Measurements from ENCODE around the gene SLC22A14. TPM values are rescaled to one million over a fixed set of nuclear protein-coding genes. Genes with fewer than 3 reads are reported as not detected.

SLC22A14 gene
- total and polyA plus RNA-seq, 5 experiments from 2014 or later: 0.22 TPM; not detected in 4

DNA sequence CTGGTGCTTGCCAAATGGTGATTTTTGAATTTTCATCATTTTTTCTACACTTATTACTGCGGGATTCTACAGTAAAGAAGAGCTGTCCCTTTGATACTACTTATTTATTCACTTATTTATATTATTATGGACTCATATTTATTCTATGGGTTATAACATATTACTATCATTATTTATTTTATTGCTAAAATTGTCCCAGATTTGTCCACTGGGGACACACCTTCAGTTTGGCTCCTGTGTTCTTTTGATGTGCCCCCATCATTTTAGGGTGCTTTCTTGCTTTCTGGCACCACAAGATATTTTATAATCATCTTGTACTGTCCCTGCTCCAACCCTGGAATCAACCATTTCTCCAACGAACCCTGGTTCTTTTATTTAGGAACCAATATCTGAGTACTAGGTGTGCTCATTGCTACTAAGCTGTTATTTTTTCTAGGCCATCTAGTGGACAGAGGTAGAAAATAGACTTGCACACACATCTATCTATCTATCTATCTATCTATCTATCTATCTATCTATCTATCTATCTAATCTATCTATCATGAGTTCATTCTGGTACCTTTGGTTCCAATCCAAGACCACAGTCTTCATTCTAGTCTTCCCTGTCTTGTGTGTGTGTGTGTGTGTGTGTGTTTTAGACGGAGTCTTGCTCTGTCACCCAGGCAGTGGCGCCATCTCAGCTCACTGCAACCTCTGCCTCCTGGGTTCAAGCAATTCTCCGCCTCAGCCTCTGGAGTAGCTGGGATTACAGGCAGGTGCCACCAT is 16.0 kb downstream of the SLC22A14 start:
- peaks cover 0 to 9% (median 3%) of the 10 kb centered on the region in 5 donors for H3K27me3 Mint-ChIP-seq
- DNase-seq (peak in 1 of 10 donors; percentile 3), ATAC-seq (no peak)
- H3K4me3 Mint-ChIP-seq: no peak overlapping the region
- H3K36me3 Mint-ChIP-seq: no peaks in the 10 kb centered on the region
- peaks cover 0 to 1% (median 0%) of the 10 kb centered on the region in 4 donors for H3K4me1 Mint-ChIP-seq
- no peak overlapping the region for H3K27ac Mint-ChIP-seq
- H3K9me3 Mint-ChIP-seq: no peaks in the 10 kb centered on the region
- POLR2A ChIA-PET: no interaction called here

DNA sequence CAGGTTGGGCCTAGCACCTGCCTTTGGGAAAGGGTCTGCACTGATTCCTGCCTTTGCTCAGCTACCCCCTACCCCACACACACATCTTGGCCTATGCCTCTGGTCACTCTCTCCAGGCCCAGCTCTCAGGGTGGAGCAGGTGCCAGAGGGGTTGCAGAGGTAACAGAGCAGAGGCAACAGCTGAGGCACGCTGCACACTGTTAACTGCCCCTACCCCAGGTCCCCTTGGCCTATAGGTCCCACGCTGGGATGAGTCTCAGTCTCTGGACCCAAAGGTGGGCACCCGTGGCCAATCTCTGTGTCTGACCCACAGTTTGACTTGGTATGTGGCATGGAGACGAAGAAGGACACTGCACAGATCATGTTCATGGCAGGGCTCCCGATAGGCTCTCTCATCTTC is 24.8 kb downstream of the SLC22A14 start:
- Mint-ChIP-seq H3K4me3 (no peak overlapping the region), H3K27ac (no peak overlapping the region), H3K4me1 (no peaks in the 10 kb centered on the region), H3K36me3 (peaks cover 0 to 10% (median 6%) of the 10 kb centered on the region in 3 donors), H3K27me3 (peaks cover 0 to 9% (median 4%) of the 10 kb centered on the region in 5 donors), H3K9me3 (peaks cover 0 to 11% (median 4%) of the 10 kb centered on the region in 9 donors)
- DNase-seq (no peak), ATAC-seq (no peak)
- POLR2A ChIA-PET: no interaction called here

DNA sequence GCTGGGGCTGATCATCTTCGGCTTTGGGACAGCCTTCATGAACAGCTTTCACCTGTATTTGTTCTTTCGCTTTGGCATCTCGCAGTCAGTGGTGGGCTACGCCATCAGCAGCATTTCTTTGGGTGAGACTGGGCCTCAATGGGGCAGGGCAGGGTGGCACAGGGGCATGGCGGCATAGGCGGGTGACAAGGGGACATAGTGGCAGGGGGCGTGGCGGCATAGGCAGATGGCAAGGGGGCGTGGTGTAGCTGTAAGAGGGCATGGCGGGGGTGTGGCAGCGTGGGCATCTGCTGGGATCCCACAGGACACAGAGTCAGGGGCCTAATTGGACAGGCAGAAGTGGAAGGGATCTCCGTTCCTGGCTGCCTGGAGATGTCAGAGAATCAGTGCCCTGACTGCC is 25.5 kb downstream of the SLC22A14 start:
- POLR2A ChIA-PET: no interaction called here
- H3K36me3 Mint-ChIP-seq: peaks cover 0 to 10% (median 6%) of the 10 kb centered on the region in 3 donors
- peaks cover 0 to 12% (median 4%) of the 10 kb centered on the region in 5 donors for H3K27me3 Mint-ChIP-seq
- H3K4me1 Mint-ChIP-seq: no peaks in the 10 kb centered on the region
- no peak for ATAC-seq
- peak overlapping the region in 1 of 10 donors; percentile 6 for H3K27ac Mint-ChIP-seq
- peaks cover 0 to 11% (median 4%) of the 10 kb centered on the region in 9 donors for H3K9me3 Mint-ChIP-seq
- DNase-seq: no peak
- H3K4me3 Mint-ChIP-seq: no peak overlapping the region

DNA sequence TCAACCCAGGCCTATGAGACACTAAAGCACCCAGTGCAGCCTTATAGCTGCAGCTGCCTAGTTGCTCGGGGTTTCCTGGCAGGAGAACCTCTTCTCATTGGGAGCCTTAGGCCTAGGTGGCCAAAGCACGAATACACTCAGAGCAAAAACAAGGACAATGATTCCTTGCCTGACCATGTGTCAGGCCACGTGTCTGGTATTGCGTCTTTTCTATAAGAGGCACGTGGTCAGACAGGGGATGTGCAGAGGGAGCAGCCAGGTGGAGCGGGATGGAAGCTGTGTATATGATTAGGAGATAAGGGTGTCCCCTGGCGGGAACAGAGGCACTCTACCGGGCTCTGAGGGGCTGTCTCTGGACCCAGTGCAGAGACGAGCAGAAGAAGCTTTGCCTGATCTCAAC is 26.4 kb downstream of the SLC22A14 start:
- H3K27me3 Mint-ChIP-seq: peaks cover 0 to 14% (median 4%) of the 10 kb centered on the region in 5 donors
- no peak for ATAC-seq
- H3K4me3 Mint-ChIP-seq: no peak overlapping the region
- H3K4me1 Mint-ChIP-seq: no peaks in the 10 kb centered on the region
- peaks cover 0 to 10% (median 4%) of the 10 kb centered on the region in 9 donors for H3K9me3 Mint-ChIP-seq
- peaks cover 0 to 10% (median 6%) of the 10 kb centered on the region in 3 donors for H3K36me3 Mint-ChIP-seq
- no peak for DNase-seq
- H3K27ac Mint-ChIP-seq: peak overlapping the region in 1 of 10 donors; percentile 66
- POLR2A ChIA-PET: no interaction called here

DNA sequence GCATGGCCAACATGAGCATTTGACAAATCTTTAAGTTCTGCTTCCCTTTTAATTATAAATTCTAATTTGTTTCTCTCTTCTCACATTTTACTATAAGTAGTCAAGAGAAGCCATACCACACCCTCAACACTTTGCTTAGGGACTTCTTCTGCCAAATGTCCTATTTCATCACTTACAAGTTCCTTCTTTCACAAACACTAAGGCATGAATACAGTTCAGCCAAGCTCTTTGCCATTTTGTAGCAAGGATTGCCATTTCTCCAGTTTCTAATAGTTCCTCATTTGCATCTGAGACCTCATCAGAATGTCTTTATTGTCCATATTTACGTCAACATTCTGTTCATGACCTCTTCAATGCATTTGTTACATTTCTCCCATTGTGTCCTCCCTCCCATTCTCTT is 29.4 kb downstream of the SLC22A14 start:
- Mint-ChIP-seq H3K27ac (no peak overlapping the region), H3K36me3 (no peaks in the 10 kb centered on the region), H3K27me3 (peaks cover 0 to 14% (median 2%) of the 10 kb centered on the region in 5 donors), H3K9me3 (no peaks in the 10 kb centered on the region), H3K4me3 (no peak overlapping the region), H3K4me1 (no peaks in the 10 kb centered on the region)
- DNase-seq: no peak
- POLR2A ChIA-PET: no interaction called here
- no peak for ATAC-seq

DNA sequence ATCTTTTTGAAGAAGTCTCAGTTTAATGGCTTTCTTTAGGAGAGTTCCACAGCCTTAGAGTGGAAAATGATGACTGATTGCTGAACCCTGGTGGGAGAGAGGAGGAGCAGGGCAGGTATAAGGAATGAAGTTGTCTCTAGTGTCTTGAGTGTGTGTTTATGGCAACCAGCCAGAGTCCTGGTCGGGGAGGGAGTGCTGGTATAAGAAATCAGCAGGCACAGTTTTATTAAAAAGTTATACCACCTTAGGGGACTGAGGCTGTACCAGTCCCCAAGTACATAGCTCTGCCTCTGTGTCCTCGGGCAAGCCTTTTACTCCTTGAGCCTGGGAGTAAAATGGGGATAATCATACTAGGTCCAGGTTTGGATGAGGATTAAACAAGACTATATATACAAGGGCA is 29.8 kb downstream of the SLC22A14 start:
- Mint-ChIP-seq H3K27me3 (peaks cover 0 to 14% (median 2%) of the 10 kb centered on the region in 5 donors), H3K27ac (no peak overlapping the region), H3K4me3 (no peak overlapping the region), H3K36me3 (no peaks in the 10 kb centered on the region), H3K9me3 (no peaks in the 10 kb centered on the region), H3K4me1 (no peaks in the 10 kb centered on the region)
- DNase-seq (no peak), ATAC-seq (no peak)
- POLR2A ChIA-PET: no interaction called here

DNA sequence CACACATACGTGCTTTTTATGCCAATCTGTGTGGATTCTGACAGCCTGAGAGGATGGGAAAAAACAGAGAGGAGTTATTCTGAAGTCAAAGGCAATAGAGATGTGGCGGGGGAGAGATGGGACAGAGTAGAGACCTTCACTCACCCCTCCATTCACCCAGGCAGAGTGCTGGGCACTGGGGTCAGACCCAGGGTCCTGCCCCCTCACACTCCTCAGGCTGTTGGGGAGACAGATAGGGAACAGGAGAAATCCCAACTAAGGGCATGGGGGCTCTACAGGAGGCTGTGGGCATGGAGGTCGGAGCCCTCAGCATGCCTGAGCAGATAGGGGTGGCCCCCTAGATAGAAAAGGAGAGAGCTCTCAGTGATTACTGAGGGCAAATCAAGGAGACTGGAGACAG is 30.3 kb downstream of the SLC22A14 start:
- H3K27me3 Mint-ChIP-seq: peaks cover 0 to 14% (median 2%) of the 10 kb centered on the region in 5 donors
- peak overlapping the region in 1 of 10 donors; percentile 11 for H3K27ac Mint-ChIP-seq
- H3K4me1 Mint-ChIP-seq: no peaks in the 10 kb centered on the region
- ATAC-seq: no peak
- no peak overlapping the region for H3K4me3 Mint-ChIP-seq
- no peak for DNase-seq
- POLR2A ChIA-PET: no interaction called here
- H3K9me3 Mint-ChIP-seq: no peaks in the 10 kb centered on the region
- no peaks in the 10 kb centered on the region for H3K36me3 Mint-ChIP-seq

DNA sequence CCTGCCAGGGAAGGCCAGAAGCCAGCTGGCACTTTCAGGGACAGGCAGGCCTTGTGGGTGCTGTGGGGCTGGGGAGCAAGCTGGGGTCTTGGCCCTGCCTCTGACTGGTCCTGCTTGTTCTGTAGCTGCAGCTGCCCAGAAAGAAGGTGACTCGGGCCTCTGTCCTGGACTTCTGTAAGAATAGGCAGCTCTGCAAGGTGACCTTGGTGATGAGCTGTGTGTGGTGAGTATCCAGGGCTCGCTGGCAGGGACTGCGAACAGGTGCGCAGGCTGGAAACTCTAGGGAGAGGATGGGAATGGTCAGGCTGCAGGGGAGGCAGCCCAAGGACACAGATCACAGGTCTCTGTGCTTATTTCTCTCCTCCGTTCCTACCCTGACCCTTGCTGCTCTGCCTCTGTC is 31.2 kb downstream of the SLC22A14 start:
- POLR2A ChIA-PET: no interaction called here
- Mint-ChIP-seq H3K36me3 (no peaks in the 10 kb centered on the region), H3K4me3 (no peak overlapping the region), H3K9me3 (no peaks in the 10 kb centered on the region), H3K27me3 (peaks cover 0 to 14% (median 0%) of the 10 kb centered on the region in 5 donors), H3K4me1 (no peaks in the 10 kb centered on the region), H3K27ac (no peak overlapping the region)
- DNase-seq (no peak), ATAC-seq (no peak)

DNA sequence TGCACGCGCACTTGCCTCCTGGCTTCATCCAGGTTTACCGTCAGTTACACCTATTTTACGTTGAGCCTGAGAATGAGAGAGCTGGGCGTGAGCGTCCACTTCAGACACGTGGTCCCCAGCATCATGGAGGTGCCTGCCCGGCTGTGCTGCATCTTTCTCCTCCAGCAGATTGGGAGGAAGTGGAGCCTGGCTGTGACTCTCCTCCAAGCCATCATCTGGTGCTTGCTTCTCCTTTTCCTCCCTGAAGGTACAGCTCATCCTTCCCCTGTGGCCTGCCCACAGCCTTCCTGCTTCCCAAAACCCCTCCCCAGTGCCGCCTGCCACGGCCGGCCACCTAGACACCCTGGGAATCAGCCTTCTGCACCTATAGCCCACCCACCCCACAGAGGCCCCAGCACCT is 31.6 kb downstream of the SLC22A14 start:
- DNase-seq (no peak), ATAC-seq (no peak)
- no peak overlapping the region for H3K4me3 Mint-ChIP-seq
- H3K36me3 Mint-ChIP-seq: no peaks in the 10 kb centered on the region
- POLR2A ChIA-PET: interaction anchor here (0.6 kb wide), 1 partner anchor 18 kb away, joined by 6 read pairs; no protein-coding TSS in a partner anchor
- H3K4me1 Mint-ChIP-seq: no peaks in the 10 kb centered on the region
- H3K27ac Mint-ChIP-seq: no peak overlapping the region
- H3K9me3 Mint-ChIP-seq: no peaks in the 10 kb centered on the region
- H3K27me3 Mint-ChIP-seq: peaks cover 0 to 11% (median 0%) of the 10 kb centered on the region in 5 donors

DNA sequence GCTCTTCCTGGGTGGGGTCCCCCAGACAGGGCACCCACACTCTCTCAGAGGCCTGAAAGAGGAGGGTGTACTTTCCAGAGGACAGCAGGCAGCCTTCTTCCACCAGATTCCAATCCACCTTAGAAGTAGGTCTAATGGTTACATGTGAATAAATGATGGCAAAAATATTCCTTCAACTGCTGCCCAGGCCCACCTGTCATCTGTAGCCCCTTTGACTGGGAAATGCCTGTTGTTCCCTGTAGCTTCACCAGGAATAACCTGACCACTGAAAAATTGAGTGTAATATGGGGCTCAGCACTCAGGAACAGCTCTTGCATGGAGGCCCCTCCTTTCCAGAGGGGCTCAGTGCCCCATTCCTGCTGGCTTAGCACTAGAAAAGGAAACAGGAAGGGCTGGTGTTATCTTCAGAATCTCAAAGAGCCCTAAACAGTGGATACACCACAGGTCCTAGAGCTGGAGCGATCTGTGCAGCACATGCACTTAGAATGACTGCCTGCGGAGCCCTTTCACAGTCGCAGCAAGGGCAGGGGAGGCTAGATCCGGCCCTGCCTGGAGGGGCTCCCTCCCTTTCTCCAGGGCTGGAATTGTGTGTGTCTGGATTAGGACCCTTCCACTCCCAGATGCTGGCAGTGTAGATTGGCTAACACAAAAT is 32.1 kb downstream of the SLC22A14 start:
- no peak overlapping the region for H3K27ac Mint-ChIP-seq
- POLR2A ChIA-PET: interaction anchor here (0.6 kb wide), 1 partner anchor 17 kb away, joined by 6 read pairs; no protein-coding TSS in a partner anchor
- no peak for ATAC-seq
- H3K27me3 Mint-ChIP-seq: peaks cover 0 to 7% (median 0%) of the 10 kb centered on the region in 5 donors
- no peaks in the 10 kb centered on the region for H3K4me1 Mint-ChIP-seq
- no peaks in the 10 kb centered on the region for H3K36me3 Mint-ChIP-seq
- no peak for DNase-seq
- no peak overlapping the region for H3K4me3 Mint-ChIP-seq
- H3K9me3 Mint-ChIP-seq: no peaks in the 10 kb centered on the region

DNA sequence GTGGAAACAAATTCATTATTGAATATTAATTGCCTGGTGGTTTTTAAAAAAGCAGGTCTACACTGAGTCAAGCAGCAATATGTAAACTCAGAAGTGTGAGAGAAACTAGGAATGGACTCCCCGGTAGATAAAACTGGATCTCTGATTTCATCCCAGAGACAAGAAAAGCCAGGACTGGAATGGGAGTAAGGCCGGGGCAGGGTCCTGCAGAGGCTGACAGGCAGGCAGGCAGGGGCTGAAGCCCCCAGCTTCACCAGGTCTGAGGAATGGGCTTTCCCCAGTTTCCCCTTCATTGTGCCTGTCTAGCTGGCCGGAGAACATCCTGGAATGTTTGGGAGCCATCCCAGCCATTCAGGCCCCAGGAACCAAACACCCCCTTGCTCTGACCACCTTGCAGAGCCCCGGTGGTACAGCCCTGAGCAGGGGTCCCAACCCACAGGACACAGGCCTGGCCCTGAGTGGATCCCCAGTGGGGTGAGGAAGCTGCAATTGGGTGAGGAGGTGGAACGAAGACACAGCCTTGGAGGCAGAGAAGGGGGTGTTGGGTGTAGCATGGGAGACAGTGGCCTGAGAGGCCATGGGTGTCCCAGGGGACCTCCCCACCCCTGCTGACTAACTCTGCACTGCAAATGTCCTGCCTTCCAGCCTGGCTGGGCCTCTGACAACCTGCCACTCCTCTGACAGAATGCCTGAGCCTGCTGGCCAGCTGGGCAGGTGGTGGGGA is 32.8 kb downstream of the SLC22A14 start:
- POLR2A ChIA-PET: no interaction called here
- DNase-seq (no peak), ATAC-seq (no peak)
- Mint-ChIP-seq H3K4me3 (no peak overlapping the region), H3K27ac (no peak overlapping the region), H3K36me3 (no peaks in the 10 kb centered on the region), H3K4me1 (no peaks in the 10 kb centered on the region), H3K9me3 (no peaks in the 10 kb centered on the region), H3K27me3 (peaks cover 0 to 6% (median 0%) of the 10 kb centered on the region in 5 donors)

DNA sequence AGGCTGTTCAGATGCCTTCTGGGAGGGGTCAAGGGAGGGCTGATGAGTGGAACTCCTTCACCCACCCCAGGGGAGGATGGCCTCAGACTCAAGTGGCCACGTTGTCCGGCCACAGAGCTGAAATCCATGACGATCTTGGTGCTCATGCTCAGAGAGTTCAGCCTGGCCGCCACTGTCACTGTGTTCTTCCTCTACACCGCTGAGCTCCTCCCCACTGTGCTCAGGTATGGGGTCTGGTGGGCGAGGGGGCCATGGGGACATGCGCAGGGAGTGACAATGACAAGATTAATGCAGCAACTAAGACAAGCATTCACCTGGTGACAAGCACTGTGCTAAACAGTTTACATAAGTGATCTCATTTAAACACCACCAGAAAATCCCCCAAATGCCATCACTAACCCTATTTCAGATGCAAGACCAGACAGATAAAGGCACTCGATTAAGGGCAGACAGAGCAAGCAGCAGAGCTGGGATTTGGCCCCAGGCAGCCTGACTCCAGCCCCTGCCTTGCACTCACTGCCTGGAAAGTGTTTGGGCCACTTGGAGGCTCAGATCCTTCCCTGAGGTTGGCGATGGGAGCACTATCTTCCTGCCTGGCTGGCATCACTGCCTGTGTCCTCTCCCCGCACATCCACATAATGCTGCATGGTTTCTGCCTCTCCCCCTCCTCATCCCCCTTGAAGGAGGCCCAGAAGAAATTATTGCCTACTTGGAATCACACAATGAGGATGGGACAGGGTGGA is 33.6 kb downstream of the SLC22A14 start:
- Mint-ChIP-seq H3K27ac (no peak overlapping the region), H3K9me3 (peaks cover 0 to 2% (median 0%) of the 10 kb centered on the region in 9 donors), H3K4me1 (no peaks in the 10 kb centered on the region), H3K4me3 (no peak overlapping the region), H3K27me3 (peaks cover 0 to 6% (median 0%) of the 10 kb centered on the region in 5 donors), H3K36me3 (no peaks in the 10 kb centered on the region)
- DNase-seq: no peak
- POLR2A ChIA-PET: no interaction called here
- ATAC-seq: no peak

Data from naive thymus-derived CD8-positive, alpha-beta T cell (primary cell).